Endodermal cell (in vitro differentiated cells): Measurements from ENCODE around the gene SCAI. TPM values are rescaled to one million over a fixed set of nuclear protein-coding genes. Genes with fewer than 3 reads are reported as not detected.

Experiments used
- DNase-seq: peaks from one replicate; pipeline ENCODE4 v3.0.0-alpha.2; 2017
- H3K27ac ChIP-seq: 2 replicates; pipeline ENCODE4 v1.5.1; 2013; ENCODE audit warnings: mild to moderate bottlenecking, low read depth, low read length, moderate library complexity
- H3K27me3 ChIP-seq: 2 replicates; pipeline ENCODE4 v1.6.1; 2013; ENCODE audit warnings: mild to moderate bottlenecking, low read length, moderate library complexity; ENCODE audit not compliant: insufficient read depth, control insufficient read depth, poor library complexity, severe bottlenecking
- H3K36me3 ChIP-seq: 2 replicates; pipeline ENCODE4 v1.7.0; 2013; ENCODE audit warnings: mild to moderate bottlenecking, low read length, moderate library complexity; ENCODE audit not compliant: control insufficient read depth, insufficient read depth
- H3K4me1 ChIP-seq: one replicate; pipeline ENCODE4 v1.7.0; 2013; ENCODE audit warnings: low read length; ENCODE audit not compliant: control insufficient read depth, insufficient read depth
- H3K4me3 ChIP-seq: 2 replicates; pipeline ENCODE4 v1.5.1; 2013; ENCODE audit warnings: mild to moderate bottlenecking, low read length, moderate library complexity
- H3K9ac ChIP-seq: 2 replicates; pipeline ENCODE4 v1.6.1; 2013; ENCODE audit warnings: mild to moderate bottlenecking, low read length, moderate library complexity; ENCODE audit not compliant: poor library complexity, severe bottlenecking; ENCODE audit errors: extremely low read depth
- H3K9me3 ChIP-seq: 2 replicates; pipeline ENCODE4 v1.6.1; 2013; ENCODE audit warnings: mild to moderate bottlenecking, low read length, moderate library complexity; ENCODE audit not compliant: control insufficient read depth
- H3K27ac Mint-ChIP-seq: 2 replicates; pipeline ENCODE4 v1.8.0; 2020; ENCODE audit warnings: mixed read lengths
- H3K27me3 Mint-ChIP-seq: 2 replicates; pipeline ENCODE4 v1.8.0; 2021; ENCODE audit warnings: mild to moderate bottlenecking, mixed read lengths; ENCODE audit not compliant: insufficient read depth
- H3K36me3 Mint-ChIP-seq: 2 replicates; pipeline ENCODE4 v1.8.0; 2020; ENCODE audit warnings: low read depth, mixed read lengths
- H3K4me1 Mint-ChIP-seq: 2 replicates; pipeline ENCODE4 v1.8.0; 2020; ENCODE audit warnings: mixed read lengths
- H3K4me3 Mint-ChIP-seq: 2 replicates; pipeline ENCODE4 v1.8.0; 2020; ENCODE audit warnings: mild to moderate bottlenecking, moderate library complexity, mixed read lengths
- H3K9me3 Mint-ChIP-seq: 2 replicates; pipeline ENCODE4 v1.8.0; 2020; ENCODE audit warnings: mild to moderate bottlenecking, mixed read lengths
- WGBS, 2 experiments: methylation state at CpG; one replicate each; pipeline versions ENCODE4 v1.1.5 to v1.1.7; 2013; ENCODE audit warnings: missing lambda C conversion rate in 2 of 2, mixed read lengths in 1 of 2; ENCODE audit not compliant: insufficient coverage in 1 of 2, insufficient read length in 1 of 2; 5-methylcytosine and 5-hydroxymethylcytosine counted together
- total RNA-seq, 2 donors: library from RNA; stranded (reverse); fragmentation: NEBNext Ultra II Directional in 1 of 2; extraction: Animal tissue kit (Norgen Biotek cat#: 25700) in 1 of 2; gene quantifications; 2 replicates in 1 of 2; 3 replicates in 1 of 2; pipeline ENCODE4 v1.2.1, GENCODE V29; 2021
- TF ChIP-seq, protein P1 (sequence below): fragments of 200-600 bp; sonication (generic); conservative IDR thresholded peaks from 2 replicates; pipeline ENCODE4 v1.5.0; 2021; ENCODE audit warnings: antibody characterized with exemption, mild to moderate bottlenecking

The SCAI gene
- total RNA-seq, 2 donors from 2014 or later, result 22.9 to 34.7 TPM

DNA sequence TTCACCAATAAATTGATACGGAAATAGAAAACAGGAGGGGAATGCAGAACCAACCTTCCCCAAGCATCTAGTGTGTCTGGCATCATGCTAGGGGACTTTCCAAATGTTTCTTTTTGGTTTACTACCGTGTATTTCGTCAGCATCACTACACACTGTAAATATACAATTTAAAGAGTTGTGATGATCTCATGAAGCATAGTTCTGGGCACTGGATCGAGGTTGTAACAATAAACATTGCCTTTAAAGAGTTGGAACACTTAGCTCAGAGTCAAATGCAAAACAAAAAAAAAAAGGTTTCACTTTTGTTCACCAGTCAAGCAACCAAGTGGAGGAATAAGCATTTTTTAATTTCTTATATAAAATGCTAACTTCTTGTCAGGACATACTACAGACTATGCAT is 2.9 kb upstream of the SCAI start:
- H3K27ac Mint-ChIP-seq, result no peak overlapping the region

DNA sequence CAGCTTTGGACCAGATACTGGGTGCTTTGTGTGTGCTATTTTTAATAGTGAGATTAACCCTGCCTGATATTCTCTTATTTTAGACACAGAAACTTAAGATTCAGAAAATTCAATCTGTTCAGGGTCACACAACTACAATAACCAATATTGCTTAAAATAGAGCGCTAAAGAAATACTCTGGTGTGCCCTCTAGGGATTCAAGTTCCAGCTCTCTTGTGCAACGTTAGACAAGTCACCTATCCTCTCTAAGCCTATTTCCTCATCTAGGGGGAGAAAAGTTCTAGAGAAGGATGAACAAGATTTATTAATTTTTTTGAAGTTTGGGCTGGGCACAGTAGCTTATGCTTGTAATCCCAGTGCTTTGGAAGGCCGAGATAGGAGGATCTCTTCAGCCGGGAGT is 2.1 kb upstream of the SCAI start:
- DNase-seq, result no peak
- H3K4me3 Mint-ChIP-seq, result no peak overlapping the region

More for the DNA sequence above, 2.9 kb upstream of the SCAI start:
- Mint-ChIP-seq H3K27me3 (no peaks in the 10 kb centered on the region), H3K9me3 (no peaks in the 10 kb centered on the region), H3K4me3 (no peak overlapping the region), H3K36me3 (peaks cover 20% of the 10 kb centered on the region), H3K4me1 (peaks cover 4% of the 10 kb centered on the region)
- Histone ChIP-seq H3K36me3 (peaks cover 30% of the 10 kb centered on the region), H3K4me3 (no peak overlapping the region), H3K4me1 (no peaks in the 10 kb centered on the region), H3K27me3 (no peaks in the 10 kb centered on the region), H3K9me3 (no peaks in the 10 kb centered on the region), H3K9ac (no peak overlapping the region), H3K27ac (no peak overlapping the region)
- WGBS, 2 experiments, result 92 to 100% methylated on average over 2 to 4 of the region's 4 CpGs
- DNase-seq, result no peak
- TF ChIP-seq, protein P1, sequence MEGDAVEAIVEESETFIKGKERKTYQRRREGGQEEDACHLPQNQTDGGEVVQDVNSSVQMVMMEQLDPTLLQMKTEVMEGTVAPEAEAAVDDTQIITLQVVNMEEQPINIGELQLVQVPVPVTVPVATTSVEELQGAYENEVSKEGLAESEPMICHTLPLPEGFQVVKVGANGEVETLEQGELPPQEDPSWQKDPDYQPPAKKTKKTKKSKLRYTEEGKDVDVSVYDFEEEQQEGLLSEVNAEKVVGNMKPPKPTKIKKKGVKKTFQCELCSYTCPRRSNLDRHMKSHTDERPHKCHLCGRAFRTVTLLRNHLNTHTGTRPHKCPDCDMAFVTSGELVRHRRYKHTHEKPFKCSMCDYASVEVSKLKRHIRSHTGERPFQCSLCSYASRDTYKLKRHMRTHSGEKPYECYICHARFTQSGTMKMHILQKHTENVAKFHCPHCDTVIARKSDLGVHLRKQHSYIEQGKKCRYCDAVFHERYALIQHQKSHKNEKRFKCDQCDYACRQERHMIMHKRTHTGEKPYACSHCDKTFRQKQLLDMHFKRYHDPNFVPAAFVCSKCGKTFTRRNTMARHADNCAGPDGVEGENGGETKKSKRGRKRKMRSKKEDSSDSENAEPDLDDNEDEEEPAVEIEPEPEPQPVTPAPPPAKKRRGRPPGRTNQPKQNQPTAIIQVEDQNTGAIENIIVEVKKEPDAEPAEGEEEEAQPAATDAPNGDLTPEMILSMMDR, result no peak

DNA sequence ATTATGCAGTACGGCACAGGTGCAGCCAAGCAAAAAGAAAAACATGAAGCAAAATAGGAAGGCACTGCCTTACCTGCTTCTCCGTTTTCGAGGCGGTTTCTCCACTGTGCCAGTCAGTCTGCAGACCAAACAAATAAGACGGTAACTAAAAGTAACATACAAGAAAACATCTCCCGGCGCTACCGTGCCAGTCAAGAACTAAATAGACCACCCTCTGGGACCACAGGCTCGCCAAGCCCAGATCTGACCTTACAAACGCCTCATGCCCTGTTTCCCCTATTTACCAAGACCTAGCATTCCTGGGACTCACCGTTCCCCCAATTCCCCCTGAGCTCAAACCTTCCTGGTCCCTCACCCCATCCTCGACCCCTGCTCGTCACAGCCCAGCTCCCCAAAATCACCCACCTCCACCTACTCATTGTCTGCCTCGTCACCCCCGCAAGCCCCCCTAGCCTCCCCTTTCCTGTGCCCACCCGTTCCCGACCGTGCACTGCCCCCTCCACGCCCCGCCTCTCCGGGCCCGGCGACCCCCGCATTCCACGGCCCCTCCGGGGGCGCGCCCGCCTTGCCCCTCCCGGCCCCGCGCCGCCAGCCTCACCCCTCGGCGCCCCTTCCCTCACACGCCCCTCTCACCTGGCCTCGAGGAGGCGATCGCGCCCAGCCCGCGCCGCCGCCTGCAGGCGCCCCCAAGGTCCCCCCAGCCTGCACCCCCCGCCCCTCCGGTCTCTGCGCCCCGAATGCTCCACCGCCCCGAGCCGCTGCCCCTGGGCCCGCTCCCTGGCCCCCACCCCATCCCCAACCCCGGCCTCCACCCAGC is 560 bp downstream of the SCAI start:
- Mint-ChIP-seq H3K27ac (peak overlapping the region; percentile 89), H3K27me3 (no peaks in the 10 kb centered on the region), H3K4me1 (peaks cover 4% of the 10 kb centered on the region), H3K9me3 (no peaks in the 10 kb centered on the region), H3K4me3 (peak overlapping the region; percentile 83), H3K36me3 (peaks cover 17% of the 10 kb centered on the region)
- whole genome bisulfite sequencing, 2 experiments, result 0 to 5% methylated on average over 6 to 52 of the region's 54 CpGs
- Histone ChIP-seq H3K4me3 (peak overlapping the region; percentile 85), H3K27ac (no peak overlapping the region), H3K4me1 (no peaks in the 10 kb centered on the region), H3K9me3 (no peaks in the 10 kb centered on the region), H3K36me3 (peaks cover 16% of the 10 kb centered on the region), H3K9ac (peak overlapping the region; percentile 42), H3K27me3 (no peaks in the 10 kb centered on the region)
- DNase-seq, result peak; percentile 63
- TF ChIP-seq, protein P1, result no peak

More for the DNA sequence above, 2.1 kb upstream of the SCAI start:
- TF ChIP-seq, protein P1, result no peak
- no peaks in the 10 kb centered on the region for H3K27me3 Mint-ChIP-seq
- H3K4me1 ChIP-seq, result no peaks in the 10 kb centered on the region
- 77 to 92% methylated on average over 2 to 4 of the region's 4 CpGs for WGBS, 2 experiments
- peaks cover 4% of the 10 kb centered on the region for H3K4me1 Mint-ChIP-seq
- no peak overlapping the region for H3K27ac ChIP-seq
- peaks cover 13% of the 10 kb centered on the region for H3K36me3 Mint-ChIP-seq
- no peaks in the 10 kb centered on the region for H3K27me3 ChIP-seq
- no peak overlapping the region for H3K4me3 ChIP-seq
- H3K9me3 Mint-ChIP-seq, result no peaks in the 10 kb centered on the region
- H3K9me3 ChIP-seq, result no peaks in the 10 kb centered on the region
- no peak overlapping the region for H3K9ac ChIP-seq
- H3K27ac Mint-ChIP-seq, result no peak overlapping the region
- H3K36me3 ChIP-seq, result peaks cover 24% of the 10 kb centered on the region
